Limb (tissue), 2 donors: ENCODE results near the gene SFI1.
"Not testable (repeated sequence)": the region's sequence is repeated elsewhere in the genome, so short reads cannot be mapped to it uniquely, and the experiment has no call there.

Source experiments
- DNase-seq, 2 donors: peaks; one replicate each; pipeline ENCODE4 v3.0.0-alpha.2; 2016; ENCODE audit errors: extremely low spot score in 2 of 2

The SFI1 gene

DNA sequence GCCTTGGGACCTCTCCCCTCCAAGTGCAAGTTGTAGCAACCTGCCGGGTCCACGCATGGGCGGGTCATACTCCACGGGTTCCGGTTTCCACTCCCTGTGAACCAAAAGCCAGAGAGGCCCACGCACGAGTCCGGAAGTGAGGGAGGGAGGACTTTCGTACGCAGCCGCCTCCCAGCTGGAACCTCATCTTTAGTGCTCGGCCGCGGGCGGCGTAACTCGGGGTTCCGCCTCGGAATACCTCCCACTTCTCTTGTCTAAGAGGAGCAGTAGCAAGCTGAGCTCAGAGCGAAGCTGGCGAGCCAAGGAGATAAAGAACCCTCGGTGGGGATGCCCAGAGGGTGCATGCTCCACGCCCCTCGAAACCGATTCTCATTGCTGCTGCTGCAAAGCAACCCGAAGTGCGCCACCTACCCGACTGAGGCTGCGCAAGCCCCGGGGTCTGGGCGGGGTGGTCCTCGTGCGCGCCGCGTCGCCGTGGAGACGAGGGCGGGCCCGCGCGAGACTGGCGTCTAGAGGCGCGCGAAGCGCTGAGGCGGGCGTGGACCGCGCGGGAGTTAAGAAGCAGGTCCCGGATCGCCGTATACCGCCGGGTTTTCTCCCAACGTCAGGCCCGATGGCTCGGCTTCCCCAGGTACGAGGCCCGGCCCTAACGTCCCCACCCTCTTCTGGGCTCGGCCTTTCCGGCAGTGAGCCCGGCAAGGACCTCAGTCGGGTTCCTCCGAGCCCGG is at the start of gene SFI1:
TSS of gene SFI1 (plus strand) at position 530 of the 728 bp plus-strand sequence. CDS start 11,749 bp downstream, outside the sequence.
- peak; percentile 91 to 96 for DNase-seq

GRCh38 chr22:31446767-31447166 is 49.6 kb upstream of the SFI1 start:
- DNase-seq: no peak

- no peak for DNase-seq
Observed at GRCh38 chr22:31447337-31447736, 49.0 kb upstream of the SFI1 start.

- no peak for DNase-seq
Observed at GRCh38 chr22:31448382-31448781, 48.0 kb upstream of the SFI1 start.

DNA sequence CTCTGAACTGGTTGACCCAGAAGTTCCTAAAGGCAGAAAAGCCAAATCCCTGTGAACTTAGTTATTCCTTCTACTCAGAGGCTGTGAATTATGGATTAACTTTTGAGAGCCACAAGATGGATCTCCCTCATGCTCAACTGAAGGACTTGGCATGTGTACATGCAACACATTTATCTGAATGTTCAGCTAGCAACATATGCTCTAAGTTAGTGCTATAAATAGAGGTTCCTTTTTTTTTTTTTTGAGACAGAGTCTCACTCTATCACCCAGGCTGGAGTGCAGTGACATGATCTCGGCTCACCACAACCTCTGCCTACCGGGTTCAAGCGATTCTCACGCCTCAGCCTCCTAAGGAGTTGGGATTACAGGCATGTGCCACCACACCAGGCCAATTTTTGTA is 46.8 kb upstream of the SFI1 start:
- no peak for DNase-seq

DNA sequence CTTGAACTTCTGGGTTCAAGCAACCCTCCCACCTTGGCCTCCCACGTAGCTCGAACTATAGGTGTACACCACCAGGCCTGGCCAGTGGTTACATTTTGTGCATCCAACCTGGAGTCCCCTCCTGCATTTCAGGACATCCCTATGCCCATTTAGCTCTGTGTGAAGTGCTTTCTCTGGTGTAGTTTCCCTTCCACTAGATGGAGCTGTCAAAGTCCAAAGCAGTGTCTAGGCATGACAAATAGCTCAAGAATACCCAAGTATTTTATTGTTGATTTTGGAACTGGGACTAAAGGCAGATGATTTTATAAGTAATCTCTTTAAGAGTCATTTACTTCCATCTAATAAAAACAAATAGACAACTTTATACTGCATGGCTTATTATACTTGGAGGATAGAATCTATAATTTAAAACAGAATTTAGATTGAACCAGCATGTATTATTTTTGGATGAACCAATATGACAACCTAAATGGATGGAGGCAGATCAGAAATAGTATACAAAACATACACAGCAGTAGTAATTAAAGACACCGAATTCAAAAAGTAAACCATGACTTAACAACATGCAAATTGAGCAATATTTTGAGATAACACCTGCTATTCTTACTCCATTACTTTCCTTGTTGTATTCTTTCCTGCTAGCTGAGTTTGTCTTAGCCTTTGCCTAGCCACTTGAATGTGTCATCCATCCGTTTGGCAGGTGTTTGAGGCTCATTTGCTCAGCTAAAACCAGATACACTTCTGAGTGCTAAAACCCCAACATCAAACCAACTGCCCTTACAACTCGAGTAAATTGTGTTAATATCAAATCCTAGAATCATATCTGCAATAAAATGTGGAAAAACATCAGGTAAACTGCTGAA is 44.4 kb upstream of the SFI1 start:
- DNase-seq: no peak

- DNase-seq: no peak
Observed at GRCh38 chr22:31461699-31462098, 34.6 kb upstream of the SFI1 start.

- DNase-seq: no peak
Observed at GRCh38 chr22:31465307-31465706, 31.0 kb upstream of the SFI1 start.

DNA sequence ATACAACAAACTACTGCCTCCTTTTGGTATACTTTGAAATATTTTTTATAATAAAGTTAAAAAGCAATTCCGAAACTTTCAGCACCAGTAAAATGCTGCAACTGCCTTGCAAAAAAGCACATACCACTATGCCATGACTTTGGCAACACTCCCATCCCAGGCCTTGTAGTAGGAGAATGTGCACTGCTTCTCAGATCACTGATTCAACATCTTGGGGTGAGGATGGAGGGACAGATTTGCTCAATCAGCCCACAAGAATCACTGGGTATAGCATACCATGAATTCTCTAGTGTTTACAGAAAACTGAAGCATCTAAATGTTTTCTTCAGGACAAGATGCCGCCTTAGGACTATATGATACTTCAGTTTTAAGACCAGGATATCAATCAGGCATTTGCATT is 21.6 kb upstream of the SFI1 start:
- DNase-seq: no peak

GRCh38 chr22:31475800-31476199 is 20.5 kb upstream of the SFI1 start:
- DNase-seq: no peak

DNA sequence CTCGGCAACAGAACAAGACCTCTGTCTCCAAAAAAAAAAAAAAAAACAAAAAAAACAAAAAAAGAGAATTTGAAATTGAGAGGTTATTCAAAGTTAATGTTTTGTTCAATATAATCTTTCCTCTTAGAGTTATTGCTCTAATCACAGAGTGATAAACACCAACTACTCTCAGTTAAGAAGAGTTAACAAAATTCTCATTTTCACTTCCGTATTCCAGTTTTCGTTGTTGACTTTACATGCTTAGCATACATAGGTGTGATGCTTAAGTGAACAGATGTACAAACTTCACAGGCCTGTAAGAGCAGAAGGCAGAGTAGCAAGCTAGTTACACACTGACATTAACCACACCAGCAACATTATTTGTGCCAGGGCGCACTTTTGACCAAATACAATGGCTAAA is 19.0 kb upstream of the SFI1 start:
- DNase-seq: no peak

DNA sequence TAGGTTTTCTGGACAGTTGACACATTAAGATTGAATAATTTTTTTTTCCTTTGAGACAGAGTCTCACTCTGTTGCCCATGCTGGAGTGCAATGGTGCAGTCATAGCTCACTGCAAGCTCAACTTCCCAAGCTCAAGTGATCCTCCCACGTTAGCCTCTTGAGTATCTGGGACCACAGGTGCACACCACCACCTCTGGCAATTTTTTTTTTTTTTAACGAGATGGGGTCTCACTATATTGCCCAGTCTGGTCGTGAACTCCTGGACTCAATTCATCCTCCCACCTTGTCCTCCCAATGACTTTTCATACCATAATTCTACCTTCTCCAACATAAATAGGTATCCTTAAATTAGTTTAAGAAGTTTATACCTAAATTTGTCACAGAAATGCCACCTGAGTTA is 15.2 kb upstream of the SFI1 start:
- no peak for DNase-seq

DNA sequence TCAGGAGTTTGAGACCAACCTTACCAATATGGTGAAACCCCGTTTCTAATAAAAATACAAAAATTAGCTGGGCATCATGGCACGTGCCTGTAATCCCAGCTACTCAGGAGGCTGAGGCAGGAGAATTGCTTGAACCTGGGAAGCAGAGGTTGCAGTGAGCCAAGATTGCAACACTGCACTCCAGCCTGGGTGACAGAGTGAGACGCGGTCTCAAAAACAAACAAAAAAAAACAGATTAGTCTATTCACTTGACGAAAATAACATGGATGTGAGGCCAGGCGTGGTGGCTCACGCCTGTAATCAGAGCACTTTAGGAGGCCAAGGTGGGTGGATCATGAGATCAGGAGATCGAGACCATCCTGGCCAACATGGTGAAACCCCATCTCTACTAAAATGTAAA is 13.9 kb upstream of the SFI1 start:
- not testable (repeated sequence) for DNase-seq

GRCh38 chr22:31486369-31486768 is 10.0 kb upstream of the SFI1 start:
- not testable (repeated sequence) for DNase-seq

DNA sequence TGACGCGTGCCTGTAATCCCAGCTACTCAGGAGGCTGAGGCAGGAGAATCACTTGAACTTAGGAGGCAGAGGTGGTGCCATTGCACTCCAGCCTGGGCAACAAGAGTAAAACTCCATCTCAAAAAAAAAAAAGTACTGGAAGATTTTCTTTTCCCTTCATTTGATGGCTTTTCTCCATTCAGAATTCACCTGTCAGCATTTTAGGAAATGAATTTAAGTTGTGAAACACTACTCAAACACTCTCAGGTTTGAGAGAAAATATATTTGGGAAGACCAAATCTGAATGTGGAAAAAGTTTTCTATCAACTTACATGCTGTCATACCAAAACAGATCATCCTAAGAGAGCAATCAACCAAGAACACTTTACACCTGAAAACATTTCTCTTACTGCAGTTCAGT is 9.4 kb upstream of the SFI1 start:
- no peak for DNase-seq

DNA sequence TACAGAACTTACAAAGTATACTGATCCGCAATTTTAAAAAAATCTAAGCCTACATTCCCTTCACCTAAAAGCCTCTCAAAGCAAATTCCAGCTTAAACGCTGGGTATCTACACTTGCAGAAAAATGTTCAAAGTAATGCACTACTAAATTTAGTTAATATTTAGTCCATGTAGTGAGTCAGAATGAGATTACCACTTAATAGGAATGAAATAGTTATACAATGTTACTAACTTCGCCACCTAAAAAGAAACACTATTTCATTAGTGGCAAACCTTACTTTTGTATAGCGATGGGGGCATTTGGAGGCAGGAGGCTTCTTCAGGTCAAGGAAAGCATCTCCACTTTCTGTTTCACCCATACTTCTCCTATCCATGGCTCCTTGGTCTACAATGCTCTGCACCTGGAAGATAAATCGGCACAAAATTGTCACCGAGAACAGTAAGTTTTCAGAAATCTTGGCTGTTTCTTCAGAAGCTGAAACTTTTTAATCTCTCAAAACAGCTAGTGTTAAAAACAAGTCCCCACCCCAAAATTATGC is 7.9 kb upstream of the SFI1 start:
- no peak for DNase-seq

GRCh38 chr22:31488988-31489617 is 7.2 kb upstream of the SFI1 start:
- peak in 1 of 2 donors; percentile 13 for DNase-seq

DNA sequence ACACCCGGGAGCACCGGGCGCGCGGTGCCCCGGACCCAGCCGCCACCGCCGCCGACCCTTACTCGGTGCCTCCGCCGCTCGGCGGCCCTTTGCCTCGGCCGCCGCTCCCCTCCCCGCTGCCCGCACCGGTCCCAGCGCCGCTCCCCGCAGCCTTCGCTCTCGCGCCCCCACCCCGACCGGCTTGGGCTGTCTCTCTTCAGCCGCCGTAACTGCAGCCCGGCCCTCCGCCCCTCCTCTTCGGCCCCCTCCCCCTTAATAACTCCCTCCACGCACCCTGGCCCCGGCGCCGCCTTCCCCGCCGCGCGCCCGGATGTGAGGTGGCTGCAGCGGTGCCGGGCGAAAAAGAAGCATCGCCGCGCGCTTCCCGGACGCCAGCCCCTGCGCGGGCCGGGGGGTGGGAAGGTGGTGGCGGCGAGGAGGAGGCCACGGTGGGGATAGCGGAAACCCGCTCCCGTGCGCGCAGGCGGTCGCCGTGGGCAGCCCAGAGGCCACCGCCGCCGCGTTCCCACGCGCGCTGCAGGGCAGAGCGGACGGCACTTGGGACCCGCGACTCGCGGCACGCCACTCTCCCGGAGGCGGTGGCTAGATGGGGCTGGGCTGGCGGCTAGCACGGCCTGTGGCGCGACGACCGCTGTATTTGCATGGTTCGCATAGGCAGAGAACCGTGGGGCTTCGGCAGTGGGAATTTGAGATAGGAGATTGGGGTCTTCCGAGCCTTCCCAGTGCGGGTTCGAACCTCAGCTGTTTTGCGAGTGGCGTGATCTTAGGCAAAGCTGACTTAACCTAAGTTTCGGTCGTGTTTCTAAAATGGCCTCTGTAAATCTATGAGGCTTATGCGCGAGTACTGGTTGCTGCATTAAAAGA is 6.5 kb upstream of the SFI1 start, which contains the start of gene EIF4ENIF1:
TSS of gene EIF4ENIF1 (minus strand) at position 211 of the 864 bp plus-strand sequence. CDS start 1,124 bp downstream, outside the sequence.
- peak; percentile 87 to 95 for DNase-seq

DNA sequence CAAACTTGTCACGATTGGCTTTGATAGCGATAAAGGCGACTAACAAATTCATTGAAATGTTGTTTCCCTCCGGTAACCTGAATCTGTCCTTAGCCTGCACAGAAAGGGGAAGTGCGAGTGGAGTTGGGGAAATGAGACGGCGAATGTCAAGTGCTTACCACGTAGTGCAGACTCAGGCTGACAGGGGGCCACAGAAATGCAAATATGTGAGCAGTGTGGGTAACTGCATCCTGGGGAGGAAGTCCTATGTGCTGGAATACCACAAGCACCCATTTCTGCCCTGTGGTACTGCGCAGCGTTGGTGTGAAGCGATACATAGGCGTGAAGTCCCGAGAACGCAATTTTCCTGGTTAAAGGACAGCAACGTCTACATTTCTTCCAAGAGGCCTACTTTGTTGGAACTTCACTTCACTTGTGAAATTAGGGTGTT is 5.8 kb upstream of the SFI1 start:
- DNase-seq: peak in 1 of 2 donors; percentile 25

DNA sequence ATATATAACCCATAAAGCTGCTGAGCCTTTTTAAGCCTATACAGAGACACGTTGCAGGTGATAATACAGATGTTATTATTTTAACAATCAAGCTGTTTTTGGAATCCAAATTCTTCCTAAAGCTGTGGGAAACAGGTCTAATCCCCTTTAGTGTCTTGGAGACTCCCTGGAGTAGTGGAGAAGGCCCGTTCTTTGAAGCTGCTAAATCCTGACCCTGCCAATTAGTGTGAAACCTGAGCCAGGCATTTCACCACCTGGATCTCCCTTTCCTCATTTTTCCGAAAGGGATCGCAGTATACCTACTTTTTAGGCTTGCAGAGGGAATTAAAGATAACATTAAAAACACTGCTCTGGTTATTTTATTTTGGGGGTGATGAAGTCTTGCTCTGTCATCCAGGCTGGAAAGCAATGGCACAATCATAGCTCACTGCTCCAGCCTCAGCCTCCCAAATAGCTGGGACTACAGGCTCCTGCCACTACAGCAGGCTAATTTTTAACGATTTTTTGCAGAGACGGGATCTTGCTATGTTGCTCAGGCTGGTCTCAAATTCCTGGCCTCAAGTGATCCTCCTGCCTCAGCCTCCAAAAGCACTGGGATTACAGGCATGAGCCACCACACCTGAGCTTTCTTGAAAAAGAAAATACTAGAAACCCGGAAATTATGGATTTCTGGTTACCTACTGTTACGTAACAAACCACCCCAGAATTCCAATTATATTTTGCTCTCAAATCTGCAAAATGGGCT is 4.9 kb upstream of the SFI1 start:
- no peak for DNase-seq
